IPS-18c (cell line): ENCODE results near the gene USP22.

Experiments used
- H3K4me3 ChIP-seq: 2 replicates; pipeline ENCODE4 v1.7.0; 2013; ENCODE audit warnings: low read depth, mild to moderate bottlenecking, low read length, moderate library complexity; ENCODE audit not compliant: insufficient read depth
- H3K9me3 ChIP-seq: one replicate; pipeline ENCODE4 v1.6.1; 2013; ENCODE audit warnings: mild to moderate bottlenecking, low read length, moderate library complexity; ENCODE audit not compliant: control insufficient read depth, insufficient read depth

The USP22 gene

DNA sequence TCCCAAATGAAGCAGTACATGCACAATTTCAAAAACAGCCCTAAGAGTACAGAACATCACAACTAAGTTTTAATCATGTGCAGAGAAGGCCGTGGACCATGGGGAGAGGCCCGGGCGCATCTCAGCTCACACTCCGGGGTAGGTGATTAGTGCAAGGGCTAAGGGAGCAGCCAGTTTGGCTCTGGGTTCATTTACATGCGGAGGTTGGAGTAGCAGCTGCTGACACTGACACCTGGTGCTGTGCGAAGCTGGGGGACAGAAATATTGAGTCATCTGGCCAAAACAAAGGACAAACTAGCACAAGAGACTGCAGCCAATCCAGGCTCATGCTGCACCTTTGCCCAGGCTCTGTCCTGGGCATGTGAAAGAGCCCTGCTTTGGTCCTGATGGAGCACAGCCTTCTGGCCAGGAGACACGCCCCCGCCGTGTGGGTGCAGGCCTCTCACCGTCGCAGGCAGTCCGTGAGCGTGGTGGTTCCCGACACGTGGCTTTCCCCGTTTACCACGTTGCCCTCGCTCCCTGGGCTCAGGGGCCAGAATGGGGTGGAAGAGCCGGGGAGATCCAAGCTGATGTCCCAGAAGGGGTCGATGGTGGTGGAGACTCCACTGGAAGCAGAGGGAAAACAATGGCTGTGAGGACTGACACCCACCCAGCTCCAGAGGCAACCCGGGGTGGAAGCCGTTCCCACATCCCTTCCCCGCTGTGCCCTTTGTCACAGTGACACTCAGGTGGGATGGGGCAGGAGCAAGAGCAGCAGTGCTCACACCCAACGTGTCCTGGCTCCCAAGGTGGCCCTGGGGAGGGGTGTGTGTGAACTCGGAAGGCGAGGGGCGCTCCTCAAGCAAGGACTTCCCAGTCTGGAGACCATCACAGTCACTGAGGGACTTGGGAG, 31.9 kb downstream of the USP22 start:
- Histone ChIP-seq H3K9me3 (peaks cover 5% of the 10 kb centered on the region), H3K4me3 (no peak overlapping the region)

DNA sequence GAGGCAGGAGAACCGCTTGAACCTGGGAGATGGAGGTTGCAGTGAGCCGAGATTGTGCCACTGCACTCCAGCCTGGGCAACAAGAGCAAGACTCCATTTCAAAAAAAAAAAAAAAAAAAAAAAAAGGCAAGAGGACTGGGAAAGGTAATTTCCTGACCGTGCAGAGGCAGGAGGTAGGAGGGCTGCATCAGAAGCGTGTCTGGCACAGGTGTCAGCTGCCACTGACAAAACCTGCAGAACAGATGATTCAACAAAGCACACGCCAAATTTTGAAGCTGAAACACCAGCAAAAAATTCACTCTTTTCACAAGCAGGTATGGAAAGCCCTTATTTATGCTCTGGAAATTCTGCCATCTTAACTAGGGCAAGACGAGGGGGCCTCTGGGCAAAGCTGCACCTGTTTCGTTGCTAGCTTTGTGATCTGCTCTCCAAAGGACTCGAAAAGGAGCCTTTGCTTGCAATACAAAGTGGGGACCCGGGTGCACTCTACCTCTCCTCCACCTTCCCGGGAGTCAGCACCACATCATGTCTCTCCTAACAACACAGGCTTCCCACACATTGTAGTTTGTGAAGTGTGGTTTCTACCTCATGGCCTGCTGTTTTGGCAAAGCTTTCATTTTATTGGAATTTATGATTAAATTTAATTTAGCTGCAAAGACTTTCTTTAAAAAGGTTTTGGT, 33.7 kb downstream of the USP22 start:
- Histone ChIP-seq H3K4me3 (no peak overlapping the region), H3K9me3 (peaks cover 2% of the 10 kb centered on the region)

DNA sequence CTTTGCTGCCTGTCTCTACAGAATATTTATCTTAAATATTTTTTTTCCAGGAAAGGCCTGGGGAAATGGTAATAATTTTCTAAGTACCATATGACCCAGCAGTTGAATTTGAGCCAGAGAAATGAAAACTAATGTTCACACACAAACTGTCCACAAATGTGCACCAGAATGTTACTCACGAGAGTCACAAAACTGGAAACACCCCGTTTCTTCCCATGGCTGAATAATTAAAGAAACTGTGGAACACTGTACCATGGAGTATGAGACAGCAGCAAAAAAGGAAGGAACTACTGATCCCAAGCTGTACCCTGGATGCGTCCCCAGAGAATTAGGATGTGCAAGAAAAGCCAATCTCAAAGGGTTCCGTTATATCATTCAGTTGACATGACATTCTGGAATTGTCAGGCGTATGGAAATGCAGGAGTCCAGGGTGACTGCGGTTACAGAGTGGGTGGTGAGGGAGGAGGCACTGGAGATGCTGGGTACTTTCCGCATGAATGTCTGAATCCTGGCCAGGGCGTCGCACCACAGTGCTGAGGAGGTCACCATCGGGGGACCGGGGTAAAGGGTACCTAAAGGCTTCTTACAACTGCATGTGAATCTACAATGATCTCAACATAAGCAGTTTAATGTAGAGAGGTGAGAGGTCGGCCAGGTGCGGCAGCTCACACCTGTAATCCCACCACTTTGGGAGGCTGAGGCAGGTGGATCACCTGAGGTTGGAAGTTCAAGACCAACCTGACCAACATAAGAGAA, 34.5 kb downstream of the USP22 start:
- no peak overlapping the region for H3K4me3 ChIP-seq
- H3K9me3 ChIP-seq = peaks cover 2% of the 10 kb centered on the region

DNA sequence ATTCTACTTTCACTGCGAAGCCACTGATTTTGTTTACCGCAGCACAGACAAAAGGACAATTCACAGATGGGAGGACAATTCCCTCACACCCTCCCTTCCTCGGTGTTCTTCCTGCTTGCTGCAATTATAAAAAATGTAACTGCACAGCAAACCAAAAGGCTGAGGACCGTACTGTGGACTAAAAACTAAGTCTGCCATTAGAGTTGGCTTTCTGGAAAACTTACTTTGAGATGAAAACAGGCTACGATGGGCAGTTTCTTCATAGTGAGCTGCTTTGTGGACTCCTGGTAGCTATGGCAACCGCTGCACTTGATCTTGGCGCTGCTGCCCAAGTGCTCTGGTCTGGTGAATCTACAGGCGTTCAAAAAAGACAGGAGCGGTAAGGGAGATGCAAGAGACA, 35.2 kb downstream of the USP22 start:
- Histone ChIP-seq H3K4me3 (no peak overlapping the region), H3K9me3 (peaks cover 2% of the 10 kb centered on the region)

DNA sequence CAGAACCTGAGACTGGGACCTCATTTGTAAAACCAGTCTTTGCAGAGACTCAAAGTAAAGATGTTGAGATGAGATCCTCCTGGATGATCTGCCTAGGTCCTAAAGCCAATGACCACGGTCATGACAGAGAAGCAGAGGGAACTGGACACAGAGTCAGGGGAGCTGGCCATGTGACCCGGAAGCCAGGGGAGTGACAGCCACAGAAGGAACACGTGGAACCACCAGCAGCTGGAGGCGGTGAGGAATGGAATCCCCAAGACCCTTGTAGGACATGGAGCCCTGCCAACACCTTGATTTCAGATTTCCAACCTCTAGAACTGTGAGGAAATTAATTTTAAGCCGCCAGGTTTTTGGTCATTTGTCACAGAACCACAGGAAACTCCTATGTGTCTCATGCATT, 37.0 kb downstream of the USP22 start:
- Histone ChIP-seq H3K9me3 (peaks cover 2% of the 10 kb centered on the region), H3K4me3 (no peak overlapping the region)

DNA sequence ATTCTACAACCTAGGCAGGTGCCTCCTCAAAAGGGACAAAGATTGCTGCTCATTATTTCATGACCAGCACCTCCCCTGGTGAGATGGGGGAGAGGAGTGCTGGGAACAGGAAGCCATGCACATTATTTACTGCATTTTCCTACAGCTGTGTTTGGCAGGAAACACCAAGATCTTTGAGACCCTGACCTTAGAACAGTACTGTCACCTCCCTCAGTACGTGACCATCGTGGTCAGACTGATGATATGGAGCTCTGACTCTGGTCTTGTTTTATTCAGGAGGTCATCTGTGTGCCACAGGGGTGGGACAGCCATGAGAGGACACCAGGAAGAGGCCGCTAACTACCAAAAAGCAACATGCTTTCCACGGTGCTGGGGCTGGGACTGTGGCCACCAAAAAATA, 37.4 kb downstream of the USP22 start:
- Histone ChIP-seq H3K4me3 (no peak overlapping the region), H3K9me3 (peaks cover 2% of the 10 kb centered on the region)

DNA sequence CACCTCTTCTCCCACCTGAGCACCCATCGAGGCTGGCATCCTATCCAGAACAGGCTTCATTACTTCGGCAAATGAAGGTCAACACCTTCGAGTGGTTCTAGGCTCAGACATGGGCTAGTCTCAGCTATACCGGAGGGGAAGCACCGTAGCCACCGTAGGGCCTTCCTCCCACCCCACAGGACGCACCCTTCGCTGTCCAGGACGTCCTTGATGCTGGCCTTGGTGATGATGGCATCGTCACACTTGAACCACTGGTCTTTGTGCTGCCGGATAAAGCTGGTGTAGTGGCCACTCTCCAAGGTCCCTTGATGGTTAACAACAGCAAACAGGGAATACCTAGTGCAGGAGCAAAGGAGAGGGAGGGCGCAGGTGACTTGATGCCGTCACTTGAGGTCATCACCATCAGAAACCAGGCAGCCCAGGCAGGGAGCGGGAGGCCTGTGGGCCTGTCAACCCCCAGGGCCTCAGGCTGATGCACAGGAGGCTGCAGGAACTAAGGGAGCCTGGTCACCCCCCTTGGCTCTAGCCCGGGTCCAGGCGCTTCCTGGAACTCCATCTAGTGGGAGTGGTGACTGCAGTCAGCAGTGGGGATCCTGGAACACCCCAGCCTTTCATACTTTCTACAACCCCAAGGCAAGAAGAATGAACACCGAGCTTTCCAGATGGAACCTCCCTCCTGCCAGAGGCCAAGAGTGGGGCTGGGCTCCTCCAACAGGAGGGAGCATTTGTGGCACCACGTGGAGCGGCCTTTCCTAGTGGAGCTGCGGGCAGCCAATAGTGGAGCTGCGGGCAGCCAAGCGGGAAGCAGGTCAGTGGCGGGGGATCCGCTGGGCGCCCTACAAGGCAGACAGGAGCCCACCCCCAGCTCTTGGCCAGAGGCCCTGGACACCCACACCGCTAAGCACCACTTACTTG, 38.5 kb downstream of the USP22 start:
- Histone ChIP-seq H3K4me3 (no peak overlapping the region), H3K9me3 (peaks cover 2% of the 10 kb centered on the region)

DNA sequence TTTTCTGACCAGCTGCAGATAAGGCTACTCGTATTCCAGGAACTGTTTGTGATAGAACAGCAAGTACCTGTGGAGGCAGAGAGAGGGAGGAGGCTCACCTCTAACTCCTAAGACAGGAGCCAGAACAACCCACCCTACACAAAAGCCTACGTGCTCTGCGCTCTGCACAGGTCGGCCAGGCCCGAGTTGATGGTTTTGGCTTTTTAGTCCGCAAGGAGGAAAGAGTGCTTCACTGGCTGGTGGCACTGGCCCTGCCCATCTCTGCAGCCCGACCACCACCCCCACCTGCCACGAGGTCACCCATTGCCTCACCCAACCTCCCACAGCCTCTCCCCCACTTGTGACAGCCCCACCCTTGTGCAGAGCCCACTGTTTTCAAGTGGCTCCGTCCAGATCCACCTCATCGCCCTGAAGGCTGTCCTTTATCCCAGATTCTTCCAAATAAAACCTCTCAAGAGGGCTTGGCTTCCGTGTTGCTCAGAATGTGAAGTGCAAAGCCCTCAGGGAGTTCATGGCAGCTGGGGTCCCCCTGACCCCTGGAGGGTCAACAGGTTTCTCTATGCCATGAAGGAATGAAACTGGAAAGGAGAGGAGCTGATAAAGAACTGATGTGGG, 39.7 kb downstream of the USP22 start:
- Histone ChIP-seq H3K4me3 (no peak overlapping the region), H3K9me3 (peaks cover 2% of the 10 kb centered on the region)

DNA sequence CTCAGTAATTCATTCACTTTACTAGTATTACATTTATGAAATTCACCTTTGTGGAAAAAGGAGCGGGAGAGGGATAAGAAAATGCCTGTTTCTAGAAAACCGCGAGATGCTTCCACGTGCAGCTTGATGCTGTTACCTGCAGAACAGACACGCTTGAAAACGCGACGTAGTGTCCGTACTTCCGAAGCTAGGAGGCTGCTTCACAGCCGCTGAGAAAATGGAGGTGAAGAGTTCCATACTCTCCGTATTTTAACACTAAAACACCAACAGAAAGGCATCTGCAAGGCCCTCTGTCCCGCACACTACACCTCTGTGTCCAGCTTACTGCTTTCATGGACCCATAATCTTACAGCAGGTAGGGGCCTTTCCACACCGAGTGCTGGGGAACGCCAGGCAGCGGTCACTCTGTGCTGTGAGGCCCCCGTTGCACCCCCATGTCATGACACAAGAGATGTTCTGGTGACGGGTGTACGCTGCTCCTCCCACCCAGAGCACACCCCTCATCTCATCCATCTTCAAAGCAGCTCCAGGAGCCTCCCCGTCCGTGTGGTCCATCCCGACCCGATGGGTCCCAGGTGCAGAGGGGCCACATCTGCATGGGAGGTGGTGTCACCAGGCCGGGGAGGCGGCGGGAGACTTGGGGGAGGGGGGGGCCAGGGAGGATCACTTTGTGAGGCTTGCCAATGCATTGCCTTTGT, 40.4 kb downstream of the USP22 start:
- peaks cover under 1% of the 10 kb centered on the region for H3K9me3 ChIP-seq
- no peak overlapping the region for H3K4me3 ChIP-seq

DNA sequence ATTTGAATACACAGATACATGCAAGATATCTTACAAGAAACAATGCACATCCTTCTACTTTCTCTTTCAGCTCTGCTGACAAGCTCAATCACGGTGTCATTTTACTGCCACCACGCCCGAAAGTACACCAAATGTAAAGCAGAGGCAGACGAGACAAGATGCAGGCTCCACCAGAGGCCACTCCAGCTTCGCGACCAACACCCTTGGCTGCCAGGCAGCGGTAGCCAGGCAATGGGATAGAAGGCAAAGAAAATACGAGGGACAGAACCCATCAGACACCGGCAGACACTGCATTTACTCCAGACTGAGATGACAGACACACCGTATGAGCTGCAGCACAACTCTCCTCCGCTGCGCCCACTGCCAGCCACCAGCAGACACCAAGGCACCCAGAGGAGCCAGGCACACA, 41.0 kb downstream of the USP22 start:
- Histone ChIP-seq H3K9me3 (no peaks in the 10 kb centered on the region), H3K4me3 (no peak overlapping the region)

DNA sequence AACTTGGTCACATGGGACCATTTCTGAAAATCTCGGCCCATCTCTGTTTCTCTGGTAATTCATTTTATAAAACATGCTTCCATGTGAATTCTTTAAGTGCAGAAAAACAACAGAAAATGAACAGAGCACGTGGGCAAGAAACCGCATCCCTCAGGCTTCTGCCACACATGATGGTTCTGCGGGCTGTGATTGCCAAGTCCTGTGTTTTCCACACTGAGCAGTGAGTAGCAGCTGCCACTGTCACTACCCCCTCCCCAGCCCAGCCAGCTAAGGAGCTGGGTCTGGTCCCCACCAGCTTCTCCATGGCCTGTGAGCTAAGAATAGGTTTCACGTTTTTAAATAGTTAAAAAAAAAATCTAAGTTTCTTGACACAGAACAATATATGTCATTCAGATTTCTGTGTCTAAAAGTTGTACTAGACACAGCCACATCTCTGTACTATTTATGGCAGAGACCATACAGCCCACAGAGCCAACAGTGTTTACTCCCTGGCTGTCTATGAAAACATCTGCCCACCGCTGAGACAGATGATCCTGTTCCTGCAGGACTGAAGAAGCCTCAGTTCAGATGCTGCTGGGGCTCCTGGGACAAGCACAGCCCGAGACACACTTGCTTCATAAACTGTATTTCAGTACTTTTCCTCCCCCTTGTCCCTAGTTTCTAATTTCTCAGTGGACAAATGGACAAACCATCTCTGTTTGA, 41.5 kb downstream of the USP22 start:
- Histone ChIP-seq H3K9me3 (no peaks in the 10 kb centered on the region), H3K4me3 (no peak overlapping the region)

DNA sequence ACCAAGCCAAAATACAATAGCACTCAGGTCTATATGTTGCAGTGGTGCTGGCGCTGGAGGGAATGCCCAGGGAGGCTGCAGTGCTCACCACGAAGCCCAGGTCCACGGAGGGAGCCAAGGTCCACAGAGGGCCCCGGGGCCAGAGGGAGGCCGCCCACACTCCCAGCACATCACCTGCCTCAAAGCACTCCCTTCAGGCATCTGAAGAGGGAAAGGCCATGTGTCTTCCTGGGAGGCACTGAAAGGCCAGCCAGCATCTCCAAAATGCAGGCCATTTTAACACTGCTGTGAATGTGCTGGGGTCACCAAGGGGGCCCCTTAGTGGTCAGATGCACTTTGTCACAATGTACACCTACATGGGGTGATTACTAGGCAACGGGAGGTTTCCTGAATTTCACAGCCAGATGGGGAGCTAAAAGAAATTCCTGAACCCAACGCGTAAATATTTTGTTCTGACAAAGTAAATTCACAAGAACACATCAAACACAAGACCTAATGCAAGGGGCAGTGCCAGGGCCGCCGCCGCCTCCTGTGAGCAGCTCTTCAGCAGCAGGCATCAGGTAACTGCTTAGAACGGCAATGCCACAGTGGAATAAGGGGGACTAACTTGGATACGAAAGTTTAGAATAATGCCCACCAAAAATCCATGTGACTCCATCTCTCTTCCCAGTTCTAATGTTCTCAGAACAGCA, 42.8 kb downstream of the USP22 start:
- H3K9me3 ChIP-seq = no peaks in the 10 kb centered on the region
- no peak overlapping the region for H3K4me3 ChIP-seq

DNA sequence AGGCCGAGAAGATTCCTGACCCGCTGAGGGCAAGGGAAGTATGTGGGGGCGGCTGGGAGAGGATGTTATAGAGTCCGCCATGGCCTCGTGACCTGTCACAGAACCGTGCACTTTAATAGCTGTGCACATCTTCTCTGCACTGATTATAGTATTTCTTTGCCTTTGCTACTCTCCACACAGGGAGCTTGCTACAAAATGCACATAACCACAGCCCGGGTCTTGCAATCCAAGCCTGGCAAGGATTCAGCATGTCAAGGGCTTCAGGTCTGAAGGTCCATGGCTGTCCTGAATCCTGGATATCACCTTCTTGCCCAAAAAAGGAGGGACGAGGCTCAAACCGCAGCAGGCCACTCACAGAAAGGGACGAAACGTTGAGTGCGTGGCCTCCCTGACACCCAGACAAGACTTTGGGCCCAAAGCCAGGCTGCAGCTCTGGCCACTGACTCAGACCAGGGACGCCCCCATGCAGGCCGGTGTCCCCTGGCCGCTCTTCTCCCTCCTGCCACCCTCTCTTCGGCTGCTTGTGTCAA, 43.7 kb downstream of the USP22 start:
- H3K9me3 ChIP-seq = peaks cover 2% of the 10 kb centered on the region

DNA sequence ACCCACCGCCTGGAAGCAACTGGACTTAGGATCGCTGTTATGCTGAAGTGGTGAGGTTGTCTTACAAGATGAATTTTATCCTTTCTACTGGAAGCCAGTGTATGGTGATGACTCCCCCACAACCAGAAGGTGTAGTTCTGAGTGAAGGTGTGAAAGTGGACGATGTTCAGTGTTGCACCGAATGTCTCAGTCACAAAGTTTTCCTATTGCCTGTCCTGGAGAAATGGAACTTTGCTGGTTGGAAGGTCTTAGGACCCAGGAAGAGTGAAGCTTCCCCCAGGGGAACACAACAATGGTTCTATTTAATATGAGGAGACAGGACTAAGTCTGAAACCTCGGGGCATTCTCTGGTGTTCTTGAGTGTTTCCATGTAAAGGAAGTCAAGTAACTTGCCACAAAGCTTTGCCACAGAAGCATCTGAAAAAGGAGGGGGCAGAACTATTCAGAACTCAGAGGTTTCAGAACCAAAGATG, 44.2 kb downstream of the USP22 start:
- Histone ChIP-seq H3K4me3 (no peak overlapping the region), H3K9me3 (peaks cover 6% of the 10 kb centered on the region)

More for the DNA sequence above, 43.7 kb downstream of the USP22 start:
- no peak overlapping the region for H3K4me3 ChIP-seq
